GM10266 (cell line): Measurements from ENCODE around the gene CCDC15.

Experiments used
- DNase-seq: peaks from one replicate; pipeline ENCODE4 v3.0.0; 2012; ENCODE audit errors: extremely low spot score
- TF ChIP-seq, protein P1 (sequence below): IDR thresholded peaks from 2 replicates; pipeline ENCODE4 v1.5.1; 2012; ENCODE audit warnings: mild to moderate bottlenecking, low read depth; ENCODE audit not compliant: control insufficient read depth, insufficient read depth; ENCODE audit errors: missing control alignments

CCDC15 gene

DNA sequence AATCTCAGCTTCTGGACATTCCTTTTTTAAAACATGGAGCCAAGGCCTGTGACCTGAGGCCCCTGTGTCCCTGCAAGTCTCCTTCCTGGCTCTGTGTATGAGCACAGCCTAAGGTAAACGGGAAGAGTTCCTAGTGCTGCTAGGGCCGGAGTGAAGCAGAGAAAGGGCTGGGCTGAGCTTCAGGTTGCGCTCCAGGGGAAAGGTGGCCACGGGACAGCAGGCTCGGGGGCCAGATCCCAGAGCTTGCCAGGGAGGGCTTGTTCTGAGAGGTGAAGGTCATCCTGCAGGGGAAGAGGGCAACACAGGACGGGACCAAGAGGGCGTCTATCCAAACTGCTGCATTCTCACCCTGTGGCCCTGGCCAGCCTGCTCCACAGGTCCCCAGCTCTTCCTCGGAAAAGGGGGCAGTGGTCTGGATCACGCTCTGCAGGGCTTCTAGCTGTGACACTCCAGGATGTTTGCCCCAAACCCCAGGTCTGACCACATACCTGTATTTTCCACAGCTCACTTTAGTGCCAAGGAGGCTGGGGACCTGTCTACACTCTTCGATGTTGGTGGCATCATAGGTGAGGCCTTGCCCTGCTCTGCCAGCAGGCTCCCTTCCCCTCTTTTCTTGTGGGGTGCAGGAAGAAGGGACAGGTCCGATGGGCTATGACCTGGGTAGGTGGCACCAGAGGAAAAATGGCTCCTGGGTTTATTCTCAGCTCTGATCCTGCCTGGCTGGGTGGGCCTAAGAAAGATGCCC, 129.5 kb downstream of the CCDC15 start:
- DNase-seq: no peak
- TF ChIP-seq, protein P1, sequence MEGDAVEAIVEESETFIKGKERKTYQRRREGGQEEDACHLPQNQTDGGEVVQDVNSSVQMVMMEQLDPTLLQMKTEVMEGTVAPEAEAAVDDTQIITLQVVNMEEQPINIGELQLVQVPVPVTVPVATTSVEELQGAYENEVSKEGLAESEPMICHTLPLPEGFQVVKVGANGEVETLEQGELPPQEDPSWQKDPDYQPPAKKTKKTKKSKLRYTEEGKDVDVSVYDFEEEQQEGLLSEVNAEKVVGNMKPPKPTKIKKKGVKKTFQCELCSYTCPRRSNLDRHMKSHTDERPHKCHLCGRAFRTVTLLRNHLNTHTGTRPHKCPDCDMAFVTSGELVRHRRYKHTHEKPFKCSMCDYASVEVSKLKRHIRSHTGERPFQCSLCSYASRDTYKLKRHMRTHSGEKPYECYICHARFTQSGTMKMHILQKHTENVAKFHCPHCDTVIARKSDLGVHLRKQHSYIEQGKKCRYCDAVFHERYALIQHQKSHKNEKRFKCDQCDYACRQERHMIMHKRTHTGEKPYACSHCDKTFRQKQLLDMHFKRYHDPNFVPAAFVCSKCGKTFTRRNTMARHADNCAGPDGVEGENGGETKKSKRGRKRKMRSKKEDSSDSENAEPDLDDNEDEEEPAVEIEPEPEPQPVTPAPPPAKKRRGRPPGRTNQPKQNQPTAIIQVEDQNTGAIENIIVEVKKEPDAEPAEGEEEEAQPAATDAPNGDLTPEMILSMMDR: no peak

DNA sequence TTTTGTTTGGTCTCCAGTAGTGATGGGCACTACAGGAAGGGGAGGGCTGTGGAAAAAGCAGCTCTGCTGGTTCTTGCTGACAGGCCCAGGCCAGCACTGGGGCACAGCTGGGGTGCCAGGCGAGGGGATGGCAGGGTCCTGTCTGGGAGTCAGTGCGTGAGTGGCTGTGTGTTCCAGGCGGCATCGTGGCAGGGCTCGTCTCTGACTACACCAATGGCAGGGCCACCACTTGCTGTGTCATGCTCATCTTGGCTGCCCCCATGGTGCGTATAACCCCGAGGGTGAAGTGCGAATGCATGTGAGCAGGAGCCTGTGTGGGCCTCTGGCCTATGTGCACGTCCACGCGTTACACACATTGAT, 130.0 kb downstream of the CCDC15 start:
- no peak for DNase-seq
- TF ChIP-seq, protein P1: no peak

DNA sequence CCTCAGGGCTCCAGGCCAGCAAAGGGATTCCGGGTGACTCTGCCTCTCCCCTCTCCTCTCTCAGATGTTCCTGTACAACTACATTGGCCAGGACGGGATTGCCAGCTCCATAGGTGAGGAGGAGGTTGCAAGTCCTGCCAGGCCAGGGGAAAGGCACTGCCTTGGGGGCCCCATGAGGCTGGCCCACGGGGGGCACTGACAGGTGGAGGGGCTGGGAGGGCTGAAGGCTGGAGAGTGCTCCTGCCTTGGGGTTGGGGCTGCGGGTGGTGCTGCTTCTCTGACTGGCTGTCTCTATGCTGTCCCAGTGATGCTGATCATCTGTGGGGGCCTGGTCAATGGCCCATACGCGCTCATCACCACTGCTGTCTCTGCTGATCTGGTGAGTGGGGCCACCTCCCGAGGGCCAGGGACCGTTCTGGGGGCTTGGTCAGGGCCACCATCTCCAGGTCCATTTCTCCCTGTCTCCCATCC, 130.8 kb downstream of the CCDC15 start:
- no peak for DNase-seq
- TF ChIP-seq, protein P1: no peak

DNA sequence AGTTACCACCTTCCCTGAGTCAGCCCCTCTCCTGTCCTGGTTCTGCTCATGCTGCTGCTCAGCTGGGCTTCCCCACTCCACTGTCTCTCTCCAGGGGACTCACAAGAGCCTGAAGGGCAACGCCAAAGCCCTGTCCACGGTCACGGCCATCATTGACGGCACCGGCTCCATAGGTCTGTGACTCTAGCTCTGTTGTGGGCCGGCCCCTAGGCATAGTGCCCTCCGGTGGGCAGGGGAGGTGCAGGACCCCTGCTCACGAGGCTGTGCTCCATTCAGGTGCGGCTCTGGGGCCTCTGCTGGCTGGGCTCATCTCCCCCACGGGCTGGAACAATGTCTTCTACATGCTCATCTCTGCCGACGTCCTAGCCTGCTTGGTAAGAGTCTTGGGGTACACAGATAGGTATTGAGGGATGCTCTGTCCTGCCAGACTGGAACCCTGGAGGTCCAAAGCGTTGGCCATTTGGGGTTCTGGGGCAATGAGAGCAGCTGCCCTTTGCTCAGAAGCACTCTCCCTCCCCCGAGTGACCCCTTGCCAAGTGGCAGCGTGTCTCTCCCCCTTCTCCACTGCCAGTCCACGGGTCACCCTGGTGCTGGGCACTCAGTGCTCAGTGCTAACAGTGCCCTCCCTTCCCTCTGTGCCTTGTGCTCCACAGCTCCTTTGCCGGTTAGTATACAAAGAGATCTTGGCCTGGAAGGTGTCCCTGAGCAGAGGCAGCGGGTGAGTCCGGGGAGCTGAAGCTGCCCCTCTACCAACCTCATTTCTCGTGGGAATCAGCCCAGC, 131.5 kb downstream of the CCDC15 start:
- TF ChIP-seq, protein P1: no peak

DNA sequence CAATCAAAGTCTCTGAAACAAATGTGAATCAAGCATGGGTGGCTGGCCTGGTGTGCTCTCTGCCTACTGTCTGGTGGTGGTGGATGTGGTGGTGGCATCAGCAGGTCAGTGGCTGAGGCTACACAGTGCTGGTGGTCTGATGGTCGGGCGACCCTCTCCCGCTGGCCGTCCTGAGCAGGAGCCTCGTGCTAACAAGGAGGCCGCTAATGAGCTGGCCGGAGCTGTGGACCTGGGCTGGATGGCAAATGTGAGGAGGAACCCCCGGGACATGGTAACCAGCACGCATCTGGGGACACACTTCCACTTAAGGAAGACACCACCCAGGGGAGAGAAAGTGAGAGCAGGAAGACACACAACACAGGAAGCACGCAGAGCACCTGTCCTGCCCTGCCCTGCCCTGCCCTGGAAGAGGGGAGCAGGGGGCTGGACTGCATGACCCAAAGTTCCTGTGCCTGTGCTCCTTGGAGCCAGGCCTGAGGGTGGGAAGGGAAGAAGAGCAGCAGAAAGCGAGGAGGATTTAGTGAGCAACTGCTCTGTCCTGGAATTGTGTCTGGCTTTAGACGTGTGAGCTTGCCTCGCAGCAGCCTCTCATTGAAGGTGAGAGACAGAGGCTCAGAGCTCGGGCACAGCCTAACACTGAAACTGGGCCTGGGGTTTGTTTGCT, 132.8 kb downstream of the CCDC15 start:
- DNase-seq: no peak
- TF ChIP-seq, protein P1: no peak

More for the DNA sequence above, 131.5 kb downstream of the CCDC15 start:
- DNase-seq: no peak

DNA sequence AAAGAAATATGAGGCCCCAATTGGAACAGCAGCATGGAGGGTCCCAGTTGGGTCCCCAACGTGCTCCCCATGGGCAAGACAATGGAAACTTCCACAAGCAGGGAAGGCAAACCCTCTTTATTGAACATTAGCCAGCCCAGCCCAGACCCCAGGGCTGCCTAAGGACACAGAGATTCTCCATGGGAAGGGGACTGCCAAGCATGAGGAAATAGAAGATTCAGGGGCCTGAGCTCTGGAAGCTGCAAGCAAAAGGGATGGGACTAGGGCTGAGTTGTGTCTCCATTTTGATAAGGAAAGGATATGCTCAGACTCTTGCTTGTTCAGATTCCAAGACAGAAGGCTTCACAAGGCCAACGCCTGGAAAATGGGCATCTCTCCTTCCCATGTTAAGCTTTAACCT, 134.1 kb downstream of the CCDC15 start:
- no peak for DNase-seq

More for the DNA sequence above, 134.1 kb downstream of the CCDC15 start:
- TF ChIP-seq, protein P1: no peak
